GM12878 (cell line): ENCODE data around the gene PRDM15. TPM values are rescaled to one million over a fixed set of nuclear protein-coding genes. Genes with fewer than 3 reads are reported as not detected.

Source experiments
- ATAC-seq: fragments of 200-7000 bp; cut with Tn5 transposase; 3 replicates; pipeline ENCODE4 v1.9.1; 2020; ENCODE audit warnings: mild to moderate bottlenecking, moderate library complexity
- BruUV-seq: library from RNA; stranded (reverse); fragments of 400-500 nt; replicated peaks from 2 replicates; lab custom pipeline; 2021; lab: Mats Ljungman, UMichigan
- CTCF ChIA-PET: fragments of 300-600 bp; sonication (Branson Sonifier 250); formaldehyde crosslinking; extraction: SDS; loops from one replicate; lab custom pipeline; 2021; ENCODE audit warnings: inconsistent platforms; lab: Yijun Ruan, JAX
- POLR2A ChIA-PET: fragments of 350-600 bp; formaldehyde crosslinking; extraction: SDS; loops from one replicate; lab custom pipeline; 2021; ENCODE audit warnings: inconsistent platforms; lab: Charles Lee
- RAD21 ChIA-PET: fragments of 300-600 bp; sonication (Branson Sonifier 250); formaldehyde crosslinking; loops from one replicate; lab custom pipeline; 2023; ENCODE audit warnings: antibody characterized with exemption; ENCODE audit not compliant: unreplicated experiment; lab: Charles Lee
- SMC1A ChIA-PET: fragments of 300-600 bp; sonication (Branson Sonifier 250); formaldehyde crosslinking; loops from one replicate; lab custom pipeline; 2023; ENCODE audit not compliant: unreplicated experiment, uncharacterized antibody; lab: Charles Lee
- DNase-seq: peaks from one replicate; pipeline ENCODE4 v3.0.0-alpha.2; 2011; ENCODE audit warnings: low read depth, low spot score
- FAIRE-seq: peaks from 3 replicates; lab custom pipeline; 2011; peaks lifted over from hg19 to GRCh38; lab: Jason Lieb, UNC
- H2AFZ ChIP-seq: 2 replicates; pipeline ENCODE4 v1.6.0; 2011; ENCODE audit warnings: low read depth, low read length, control low read depth; ENCODE audit not compliant: control insufficient read depth
- H3K27ac ChIP-seq: 2 replicates; pipeline ENCODE4 v1.5.1; 2011; ENCODE audit warnings: control low read depth; ENCODE audit not compliant: control insufficient read depth, insufficient read depth
- H3K27me3 ChIP-seq, 2 experiments: replicated peaks in 1 of 2; 2 replicates each; pipeline versions ENCODE4 v1.6.0 to v1.6.1; 2011; ENCODE audit warnings: low read length in 1 of 2; ENCODE audit not compliant: control insufficient read depth in 2 of 2, insufficient read depth in 2 of 2
- H3K36me3 ChIP-seq, 2 experiments: 2 replicates each; pipeline ENCODE4 v1.5.1; 2011; ENCODE audit warnings: low read length in 1 of 2; ENCODE audit not compliant: control insufficient read depth in 2 of 2, insufficient read depth in 2 of 2
- H3K4me1 ChIP-seq: 2 replicates; pipeline ENCODE4 v1.6.1; 2011; ENCODE audit warnings: mild to moderate bottlenecking, low read length, moderate library complexity, mixed read lengths; ENCODE audit not compliant: control insufficient read depth, insufficient read depth
- H3K4me2 ChIP-seq: 2 replicates; pipeline ENCODE4 v1.6.0; 2011; ENCODE audit warnings: control low read depth; ENCODE audit not compliant: control insufficient read depth, insufficient read depth
- H3K4me3 ChIP-seq: fragments of 200-600 bp; sonication (generic); 2 replicates; pipeline ENCODE4 v1.5.1; 2016
- H3K79me2 ChIP-seq: 2 replicates; pipeline ENCODE4 v1.6.0; 2011; ENCODE audit warnings: low read length; ENCODE audit not compliant: control insufficient read depth, insufficient read depth
- H3K9ac ChIP-seq: 2 replicates; pipeline ENCODE4 v1.8.0; 2011; ENCODE audit warnings: low read length, control low read depth, mixed read lengths; ENCODE audit not compliant: control insufficient read depth, insufficient read depth
- H3K9me3 ChIP-seq: replicated peaks from 3 replicates; pipeline ENCODE4 v1.5.1; 2011; ENCODE audit warnings: mild to moderate bottlenecking, low read length; ENCODE audit not compliant: control insufficient read depth, insufficient read depth
- H4K20me1 ChIP-seq: 2 replicates; pipeline ENCODE4 v1.6.0; 2011; ENCODE audit not compliant: control insufficient read depth, insufficient read depth
- BMI1 ChIP-seq: fragments of 450-650 bp; IDR thresholded peaks from 2 replicates; pipeline ENCODE4 v1.6.1; 2016; ENCODE audit warnings: mild to moderate bottlenecking, moderate library complexity, borderline replicate concordance
- CHD1 ChIP-seq: IDR thresholded peaks from 2 replicates; pipeline ENCODE4 v1.6.1; 2012; ENCODE audit warnings: low read depth, low read length, improper control_type of control experiment
- E2F4 ChIP-seq: IDR thresholded peaks from 2 replicates; pipeline ENCODE4 v1.6.1; 2012; ENCODE audit warnings: low read depth, low read length, improper control_type of control experiment
- FOS ChIP-seq: IDR thresholded peaks from 3 replicates; pipeline ENCODE4 v1.6.1; 2011; ENCODE audit warnings: borderline replicate concordance; ENCODE audit not compliant: insufficient read length; ENCODE audit errors: extremely low read depth
- GATAD2B ChIP-seq: fragments of 450-650 bp; conservative IDR thresholded peaks from 2 replicates; pipeline ENCODE4 v1.6.1; 2017; ENCODE audit warnings: low read depth, mild to moderate bottlenecking, moderate library complexity
- HDAC6 ChIP-seq: fragments of 200-600 bp; sonication (generic); IDR thresholded peaks from one replicate; pipeline ENCODE4 v1.8.0; 2017; ENCODE audit warnings: antibody characterized with exemption; ENCODE audit not compliant: unreplicated experiment
- IRF4 ChIP-seq: IDR thresholded peaks from 2 replicates; pipeline ENCODE4 v1.6.1; 2011; ENCODE audit warnings: low read depth, low read length
- MEF2A ChIP-seq: IDR thresholded peaks from 2 replicates; pipeline ENCODE4 v1.6.1; 2011; ENCODE audit warnings: low read depth, mild to moderate bottlenecking, low read length, moderate library complexity; ENCODE audit not compliant: insufficient read depth
- MXI1 ChIP-seq: fragments of 150-350 bp; IDR thresholded peaks from 2 replicates; pipeline ENCODE4 v1.6.1; 2011; ENCODE audit warnings: low read depth, mild to moderate bottlenecking, inconsistent platforms, low read length, improper control_type of control experiment
- ZBTB40 ChIP-seq: fragments of 450-650 bp; IDR thresholded peaks from 2 replicates; pipeline ENCODE4 v1.6.1; 2016; ENCODE audit warnings: mild to moderate bottlenecking, moderate library complexity, borderline replicate concordance
- ZNF687 ChIP-seq: fragments of 450-650 bp; IDR thresholded peaks from 2 replicates; pipeline ENCODE4 v1.6.1; 2017; ENCODE audit warnings: mild to moderate bottlenecking, moderate library complexity
- WGBS: methylation state at CpG from one replicate; pipeline ENCODE4 v1.1.6; 2016; ENCODE audit warnings: low lambda C conversion rate; ENCODE audit not compliant: insufficient replicate concordance, insufficient coverage; ENCODE audit errors: missing lambda C conversion rate; 5-methylcytosine and 5-hydroxymethylcytosine counted together
- in situ Hi-C: fragments of 300-500 bp; cut with MboI; formaldehyde crosslinking; loops from 9 replicates; pipeline ENCODE4 v1.14.3; 2018; ENCODE audit warnings: mixed read lengths
- intact Hi-C: fragments of 100-400 bp; cut with micrococcal nuclease; formaldehyde crosslinking; loops from one replicate; pipeline ENCODE4 v1.14.2; 2022; ENCODE audit not compliant: unreplicated experiment
- polyA plus RNA-seq, 11 experiments: library from polyadenylated mRNA; depleted of rRNA in 4 of 11; unstranded in 6 of 11; stranded (reverse) in 5 of 11; fragments of >200 nt; fragmentation: Nextera tagmentation in 4 of 11; fragmentation: Illumina TruSeq in 1 of 11; extraction: Ambion mirVana in 4 of 11; extraction: Trizol in 1 of 11; gene quantifications; 1 replicate in 1 of 11; 2 replicates in 10 of 11; pipeline versions ENCODE4 v1.2.1 to v1.2.3, GENCODE V29; 2011 to 2016; ENCODE audit warnings: inconsistent platforms in 2 of 11, missing spikeins in 2 of 11, low read depth in 1 of 11
- total RNA-seq, 4 experiments: library from RNA; depleted of rRNA in 3 of 4; stranded (reverse); fragments of >200 nt in 3 of 4; fragmentation: Illumina TruSeq in 1 of 4; extraction: Trizol in 1 of 4; gene quantifications; 2 replicates each; pipeline versions ENCODE4 v1.2.1 to v1.2.3, GENCODE V29; 2013 to 2021
- TF ChIP-seq, protein P1 (sequence below): fragments of 450-650 bp; conservative IDR thresholded peaks from 2 replicates; pipeline ENCODE4 v1.6.1; 2017; ENCODE audit warnings: mild to moderate bottlenecking, moderate library complexity

Gene PRDM15
- total and polyA plus RNA-seq, 10 of the 15 experiments (the other 5 are each of a cell fraction or from before 2014, with no cell fraction given): 2.2 to 16.0 (median 8.6) TPM

GRCh38 chr21:41750532-41751151 is 128.5 kb downstream of the PRDM15 start:
- no peak for DNase-seq
- intact Hi-C loops: no loop called here
- SMC1A ChIA-PET: no interaction called here
- in situ Hi-C loops: no loop called here
- CTCF ChIA-PET: interaction anchor here (0.7 kb wide), 1 partner anchor 854 kb away, joined by 3 read pairs; no protein-coding TSS in a partner anchor
- H3K4me2 ChIP-seq: no peak overlapping the region
- H4K20me1 ChIP-seq: no peaks in the 10 kb centered on the region
- H3K4me1 ChIP-seq: no peaks in the 10 kb centered on the region
- no peak overlapping the region for H2AFZ ChIP-seq
- BruUV-seq: no TSS peak
- no peak overlapping the region for H3K27ac ChIP-seq
- no peak overlapping the region for H3K4me3 ChIP-seq
- no peaks in the 10 kb centered on the region for H3K9me3 ChIP-seq
- POLR2A ChIA-PET: interaction anchor here (0.6 kb wide), 1 partner anchor 11 kb away, joined by 3 read pairs; no protein-coding TSS in a partner anchor
- no peaks in the 10 kb centered on the region; a peak in 1 of 4 replicates for H3K27me3 ChIP-seq
- H3K9ac ChIP-seq: no peak overlapping the region
- 76% methylated on average over 15 of the region's 16 CpGs for WGBS
- no peaks in the 10 kb centered on the region for H3K36me3 ChIP-seq
- H3K79me2 ChIP-seq: no peaks in the 10 kb centered on the region
- RAD21 ChIA-PET: no interaction called here
- ATAC-seq: no peak
- FAIRE-seq: no peak
- TF ChIP-seq FOS (no peak), IRF4 (no peak), ZBTB40 (no peak), BMI1 (no peak), HDAC6 (no peak), ZNF687 (no peak), MEF2A (no peak), E2F4 (no peak), CHD1 (no peak), MXI1 (no peak), GATAD2B (no peak)
- TF ChIP-seq, protein P1, sequence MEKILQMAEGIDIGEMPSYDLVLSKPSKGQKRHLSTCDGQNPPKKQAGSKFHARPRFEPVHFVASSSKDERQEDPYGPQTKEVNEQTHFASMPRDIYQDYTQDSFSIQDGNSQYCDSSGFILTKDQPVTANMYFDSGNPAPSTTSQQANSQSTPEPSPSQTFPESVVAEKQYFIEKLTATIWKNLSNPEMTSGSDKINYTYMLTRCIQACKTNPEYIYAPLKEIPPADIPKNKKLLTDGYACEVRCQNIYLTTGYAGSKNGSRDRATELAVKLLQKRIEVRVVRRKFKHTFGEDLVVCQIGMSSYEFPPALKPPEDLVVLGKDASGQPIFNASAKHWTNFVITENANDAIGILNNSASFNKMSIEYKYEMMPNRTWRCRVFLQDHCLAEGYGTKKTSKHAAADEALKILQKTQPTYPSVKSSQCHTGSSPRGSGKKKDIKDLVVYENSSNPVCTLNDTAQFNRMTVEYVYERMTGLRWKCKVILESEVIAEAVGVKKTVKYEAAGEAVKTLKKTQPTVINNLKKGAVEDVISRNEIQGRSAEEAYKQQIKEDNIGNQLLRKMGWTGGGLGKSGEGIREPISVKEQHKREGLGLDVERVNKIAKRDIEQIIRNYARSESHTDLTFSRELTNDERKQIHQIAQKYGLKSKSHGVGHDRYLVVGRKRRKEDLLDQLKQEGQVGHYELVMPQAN: no peak
